ENCODE measurements around the gene SELENOP. TPM values are rescaled to one million over a fixed set of nuclear protein-coding genes. Genes with fewer than 3 reads are reported as not detected.

SELENOP gene
- total and polyA plus RNA-seq, 9 of the 15 experiments (the other 6 are each of a cell fraction or from before 2014, with no cell fraction given) = 3.2 to 6.3 (median 4.5) TPM

- no TSS peak for BruUV-seq (replicated peaks)
- POLR2A ChIA-PET = no interaction called here
Observed at GRCh38 chr5:42787073-42787472, 24.6 kb downstream of the SELENOP start.

GRCh38 chr5:42785756-42786155 is 25.9 kb downstream of the SELENOP start:
- intact Hi-C loops (cut with micrococcal nuclease) = no loop called here
- FAIRE-seq = no peak
- 7% methylated on average over 4 of the region's 4 CpGs for whole genome bisulfite sequencing (ENCODE audit: insufficient coverage, low coverage, missing lambda C conversion rate)
- no peak overlapping the region for H3K27ac ChIP-seq (ENCODE audit: extremely low read depth, low read depth, low read length)
- no peaks in the 10 kb centered on the region for H3K79me2 ChIP-seq (ENCODE audit: control insufficient read depth, insufficient read depth, low read length)
- H3K4me2 ChIP-seq (ENCODE audit: insufficient read depth, low read length) = no peak overlapping the region
- H3K9me1 ChIP-seq (ENCODE audit: control insufficient read depth, insufficient read depth, low read length) = no peaks in the 10 kb centered on the region
- in situ Hi-C loops (cut with MboI) = no loop called here
- no peaks in the 10 kb centered on the region for H4K20me1 ChIP-seq (replicated peaks; ENCODE audit: control insufficient read depth, insufficient read depth, low read length)
- POLR2A ChIA-PET = no interaction called here
- no peak for DNase-seq (ENCODE audit: extremely low read depth in 1 of 4, low spot score in 3 of 4)
- H3K9ac ChIP-seq (ENCODE audit: insufficient read depth in 1 of 2, low read depth in 2 of 2, low read length in 2 of 2) = no peak overlapping the region
- H3K27me3 ChIP-seq (ENCODE audit: control insufficient read depth in 2 of 2, insufficient read depth in 2 of 2, low read length in 2 of 2) = no peaks in the 10 kb centered on the region
- H2AFZ ChIP-seq (ENCODE audit: low read depth, low read length) = no peak overlapping the region
- BruUV-seq (replicated peaks) = no TSS peak
- H3K36me3 ChIP-seq (ENCODE audit: control insufficient read depth, insufficient read depth, low read length) = no peaks in the 10 kb centered on the region
- no peak overlapping the region for H3K4me3 ChIP-seq
- no peak for ATAC-seq
- H3K9me3 ChIP-seq (replicated peaks; ENCODE audit: control insufficient read depth, insufficient read depth, low read depth, low read length) = no peaks in the 10 kb centered on the region; the same call in 1 of the 2 replicates
- no peaks in the 10 kb centered on the region for H3K4me1 ChIP-seq (replicated peaks in 1 of 2; ENCODE audit: control insufficient read depth in 2 of 2, insufficient read depth in 2 of 2, low read length in 2 of 2)
- TF ChIP-seq KLF10 (CRISPR knock-in tag; IDR thresholded peaks at IDR 0.05) (no peak), ZNF324 (CRISPR knock-in tag; IDR thresholded peaks at IDR 0.05) (peak; percentile 91)
- CTCF ChIA-PET (ENCODE audit: low intra/inter-chr PET ratio) = no interaction called here

More at GRCh38 chr5:42787073-42787472, 24.6 kb downstream of the SELENOP start:
- H3K27me3 ChIP-seq (ENCODE audit: control insufficient read depth in 2 of 2, insufficient read depth in 2 of 2, low read length in 2 of 2) = no peaks in the 10 kb centered on the region
- H3K4me1 ChIP-seq (replicated peaks in 1 of 2; ENCODE audit: control insufficient read depth in 2 of 2, insufficient read depth in 2 of 2, low read length in 2 of 2) = no peaks in the 10 kb centered on the region
- DNase-seq (ENCODE audit: extremely low read depth in 1 of 4, low spot score in 3 of 4) = no peak
- H3K9me1 ChIP-seq (ENCODE audit: control insufficient read depth, insufficient read depth, low read length) = no peaks in the 10 kb centered on the region
- in situ Hi-C loops (cut with MboI) (no loop called here), intact Hi-C loops (cut with micrococcal nuclease) (no loop called here)
- FAIRE-seq = no peak
- H3K4me3 ChIP-seq = no peak overlapping the region
- no peak overlapping the region for H3K27ac ChIP-seq (ENCODE audit: extremely low read depth, low read depth, low read length)
- H3K36me3 ChIP-seq (ENCODE audit: control insufficient read depth, insufficient read depth, low read length) = no peaks in the 10 kb centered on the region
- no peaks in the 10 kb centered on the region; the same call in 1 of the 2 replicates for H3K9me3 ChIP-seq (replicated peaks; ENCODE audit: control insufficient read depth, insufficient read depth, low read depth, low read length)
- CTCF ChIA-PET (ENCODE audit: low intra/inter-chr PET ratio) = no interaction called here
- H4K20me1 ChIP-seq (replicated peaks; ENCODE audit: control insufficient read depth, insufficient read depth, low read length) = no peaks in the 10 kb centered on the region
- H3K79me2 ChIP-seq (ENCODE audit: control insufficient read depth, insufficient read depth, low read length) = no peaks in the 10 kb centered on the region
- H3K9ac ChIP-seq (ENCODE audit: insufficient read depth in 1 of 2, low read depth in 2 of 2, low read length in 2 of 2) = no peak overlapping the region
- no peak for TF ChIP-seq ZNF445 (CRISPR knock-in tag; IDR thresholded peaks at IDR 0.05; ENCODE audit: low read depth)
- TF ChIP-seq TRIM28 (IDR thresholded peaks at IDR 0.05) = peak; percentile 82; the same call in 1 of the 2 replicates
- H3K4me2 ChIP-seq (ENCODE audit: insufficient read depth, low read length) = no peak overlapping the region
- no peak for ATAC-seq
- no peak overlapping the region for H2AFZ ChIP-seq (ENCODE audit: low read depth, low read length)

All from K562 (cell line).